SU-DHL-6 (cell line): ENCODE results near the gene SLC16A12.

Experiments
- H2AFZ ChIP-seq: fragments of 200-600 bp; sonication (generic); 2 replicates; pipeline ENCODE4 v1.6.1; 2014; ENCODE audit warnings: low read depth, mild to moderate bottlenecking, moderate library complexity, mixed read lengths, antibody characterized with exemption, low read length; ENCODE audit not compliant: severe bottlenecking
- H3F3A ChIP-seq: fragments of 200-600 bp; shearing (Covaris generic); 2 replicates; pipeline ENCODE4 v1.6.0; 2016; ENCODE audit warnings: antibody characterized with exemption, mild to moderate bottlenecking; ENCODE audit not compliant: insufficient read depth
- H3K27ac ChIP-seq: fragments of 200-600 bp; sonication (generic); 2 replicates; pipeline ENCODE4 v1.5.1; 2016; ENCODE audit warnings: low read depth, mild to moderate bottlenecking, low read length, moderate library complexity, mixed read lengths
- H3K27me3 ChIP-seq: fragments of 200-600 bp; sonication (generic), shearing (Covaris generic); 2 replicates; pipeline ENCODE4 v1.6.0; 2014; ENCODE audit warnings: mild to moderate bottlenecking, low read length
- H3K36me3 ChIP-seq: fragments of 200-600 bp; sonication (generic); 2 replicates; pipeline ENCODE4 v1.6.1; 2014; ENCODE audit warnings: mild to moderate bottlenecking, low read length, mixed read lengths
- H3K4me2 ChIP-seq: fragments of 300-600, 200-600 bp; shearing (Covaris generic), sonication (generic); 2 replicates; pipeline ENCODE4 v1.6.0; 2014; ENCODE audit warnings: low read length, low read depth, mild to moderate bottlenecking; ENCODE audit not compliant: poor library complexity, severe bottlenecking
- H3K4me3 ChIP-seq: fragments of 200-600 bp; sonication (generic); 2 replicates; pipeline ENCODE4 v1.5.1; 2014; ENCODE audit warnings: antibody characterized with exemption, low read length, mild to moderate bottlenecking, mixed read lengths; ENCODE audit not compliant: insufficient read depth, poor library complexity, severe bottlenecking
- H3K79me2 ChIP-seq: fragments of 200-600 bp; sonication (generic); 2 replicates; pipeline ENCODE4 v1.6.1; 2014; ENCODE audit warnings: mild to moderate bottlenecking, low read length, moderate library complexity; ENCODE audit not compliant: insufficient read depth
- H3K9ac ChIP-seq: fragments of 200-600 bp; sonication (generic); 2 replicates; pipeline ENCODE4 v1.7.0; 2014; ENCODE audit warnings: mild to moderate bottlenecking, low read length
- H3K9me2 ChIP-seq: fragments of 200-600 bp; sonication (generic); replicated peaks from 2 replicates; pipeline ENCODE4 v1.6.1; 2014; ENCODE audit warnings: low read length; ENCODE audit not compliant: insufficient read depth
- H3K9me3 ChIP-seq: fragments of 200-600 bp; sonication (generic); 2 replicates; pipeline ENCODE4 v1.6.1; 2014; ENCODE audit warnings: low read length, mixed read lengths; ENCODE audit not compliant: insufficient read depth
- H4K20me1 ChIP-seq: fragments of 200-600 bp; sonication (generic); 2 replicates; pipeline ENCODE4 v1.6.1; 2014; ENCODE audit warnings: low read depth, mild to moderate bottlenecking, antibody characterized with exemption, low read length, moderate library complexity, mixed read lengths
- EZH2phosphoT487 ChIP-seq: fragments of 200-600 bp; sonication (generic), shearing (Covaris generic); conservative IDR thresholded peaks from 2 replicates; pipeline ENCODE4 v1.6.1; 2018; ENCODE audit warnings: mild to moderate bottlenecking, antibody characterized with exemption, low read length, moderate library complexity, mixed read lengths
- TF ChIP-seq, protein P1 (sequence below): fragments of 200-600 bp; sonication (generic); IDR thresholded peaks from one replicate; pipeline ENCODE4 v1.5.1; 2017; ENCODE audit warnings: antibody characterized with exemption, mild to moderate bottlenecking, low read length, moderate library complexity; ENCODE audit not compliant: insufficient read depth, poor library complexity, severe bottlenecking

Gene SLC16A12

DNA sequence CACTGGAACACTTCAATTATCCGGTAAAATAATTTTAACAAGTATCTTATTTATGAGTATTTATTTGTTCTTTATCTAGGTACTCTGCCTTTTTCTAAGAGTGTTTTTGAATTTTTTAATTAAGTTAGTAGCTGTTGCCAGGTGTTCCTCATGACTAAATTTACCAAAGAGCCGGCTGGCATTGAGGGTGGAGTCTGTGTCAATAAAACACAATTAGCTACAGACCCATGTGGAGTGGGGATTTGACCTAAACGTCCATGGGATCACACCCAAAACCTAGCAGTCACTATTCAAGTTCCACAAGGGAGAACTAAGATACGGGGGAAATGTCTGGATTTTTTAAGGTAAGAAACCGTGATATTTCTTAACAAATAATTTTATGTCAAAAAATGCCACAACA is 9.8 kb downstream of the SLC16A12 start:
- no peak for TF ChIP-seq EZH2phosphoT487
- TF ChIP-seq, protein P1, sequence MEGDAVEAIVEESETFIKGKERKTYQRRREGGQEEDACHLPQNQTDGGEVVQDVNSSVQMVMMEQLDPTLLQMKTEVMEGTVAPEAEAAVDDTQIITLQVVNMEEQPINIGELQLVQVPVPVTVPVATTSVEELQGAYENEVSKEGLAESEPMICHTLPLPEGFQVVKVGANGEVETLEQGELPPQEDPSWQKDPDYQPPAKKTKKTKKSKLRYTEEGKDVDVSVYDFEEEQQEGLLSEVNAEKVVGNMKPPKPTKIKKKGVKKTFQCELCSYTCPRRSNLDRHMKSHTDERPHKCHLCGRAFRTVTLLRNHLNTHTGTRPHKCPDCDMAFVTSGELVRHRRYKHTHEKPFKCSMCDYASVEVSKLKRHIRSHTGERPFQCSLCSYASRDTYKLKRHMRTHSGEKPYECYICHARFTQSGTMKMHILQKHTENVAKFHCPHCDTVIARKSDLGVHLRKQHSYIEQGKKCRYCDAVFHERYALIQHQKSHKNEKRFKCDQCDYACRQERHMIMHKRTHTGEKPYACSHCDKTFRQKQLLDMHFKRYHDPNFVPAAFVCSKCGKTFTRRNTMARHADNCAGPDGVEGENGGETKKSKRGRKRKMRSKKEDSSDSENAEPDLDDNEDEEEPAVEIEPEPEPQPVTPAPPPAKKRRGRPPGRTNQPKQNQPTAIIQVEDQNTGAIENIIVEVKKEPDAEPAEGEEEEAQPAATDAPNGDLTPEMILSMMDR, result no peak
- Histone ChIP-seq H2AFZ (no peak overlapping the region), H3K27ac (no peak overlapping the region)

DNA sequence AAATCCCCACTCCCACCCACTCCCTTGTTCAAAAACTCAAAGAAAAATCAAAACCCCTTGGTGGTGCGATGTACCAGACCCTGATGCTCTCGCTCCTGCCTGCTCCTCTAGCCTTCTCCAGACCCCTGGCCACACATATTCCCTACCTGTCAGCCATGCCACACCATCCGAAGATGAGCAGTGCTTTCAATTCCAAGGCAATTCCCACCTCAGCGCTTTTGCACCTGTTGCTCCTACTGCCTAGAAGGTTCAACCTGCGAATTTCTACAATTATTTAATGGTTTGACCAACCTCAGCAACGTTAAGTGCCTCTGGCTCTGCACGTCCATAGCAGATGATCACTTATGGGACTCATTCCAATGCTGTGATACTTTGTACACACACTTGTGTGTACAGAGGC is 11.1 kb downstream of the SLC16A12 start:
- no peak overlapping the region for H3K4me2 ChIP-seq
- H3K27me3 ChIP-seq, result no peaks in the 10 kb centered on the region; the same call in 1 of the 2 replicates
- TF ChIP-seq, protein P1, result no peak
- TF ChIP-seq EZH2phosphoT487, result no peak
- no peaks in the 10 kb centered on the region for H3K79me2 ChIP-seq
- no peaks in the 10 kb centered on the region for H3K9me3 ChIP-seq
- no peaks in the 10 kb centered on the region for H4K20me1 ChIP-seq
- H3K9me2 ChIP-seq, result no peaks in the 10 kb centered on the region
- H3K36me3 ChIP-seq, result no peaks in the 10 kb centered on the region
- H3F3A ChIP-seq, result no peaks in the 10 kb centered on the region
- H3K9ac ChIP-seq, result no peak overlapping the region
- no peak overlapping the region for H3K27ac ChIP-seq
- H2AFZ ChIP-seq, result no peak overlapping the region
- H3K4me3 ChIP-seq, result no peak overlapping the region

More for the DNA sequence above, 9.8 kb downstream of the SLC16A12 start:
- Histone ChIP-seq H3K9me3 (no peaks in the 10 kb centered on the region), H3K79me2 (no peaks in the 10 kb centered on the region), H3K9me2 (no peaks in the 10 kb centered on the region), H3K36me3 (no peaks in the 10 kb centered on the region), H3K4me3 (no peak overlapping the region), H4K20me1 (no peaks in the 10 kb centered on the region), H3K9ac (no peak overlapping the region), H3K4me2 (no peak overlapping the region), H3K27me3 (no peaks in the 10 kb centered on the region; the same call in 1 of the 2 replicates), H3F3A (no peaks in the 10 kb centered on the region)

DNA sequence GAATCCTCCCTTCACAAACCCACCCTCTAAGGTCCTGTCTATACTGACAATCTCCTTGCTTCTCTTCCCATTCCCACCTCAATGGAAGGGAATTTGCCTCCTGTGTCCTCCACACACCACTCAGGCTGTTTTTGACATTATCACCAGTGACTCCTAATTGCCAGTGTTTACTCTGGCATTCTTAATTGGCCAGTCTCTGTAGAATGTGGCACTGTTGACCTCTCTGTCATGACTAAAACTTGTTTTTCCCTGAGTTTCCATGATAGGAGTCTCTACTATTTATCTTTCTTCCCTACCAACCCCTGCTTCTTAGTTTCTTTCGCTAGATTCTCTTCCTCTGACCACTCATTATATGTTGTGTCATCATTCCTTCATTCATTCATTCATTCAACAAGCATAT is 12.1 kb downstream of the SLC16A12 start:
- no peak overlapping the region for H2AFZ ChIP-seq
- no peak overlapping the region for H3K4me3 ChIP-seq
- no peak overlapping the region for H3K9ac ChIP-seq
- H3K9me2 ChIP-seq, result no peaks in the 10 kb centered on the region
- no peak for TF ChIP-seq EZH2phosphoT487
- TF ChIP-seq, protein P1, result no peak
- no peaks in the 10 kb centered on the region for H3K79me2 ChIP-seq
- H3F3A ChIP-seq, result no peaks in the 10 kb centered on the region
- no peaks in the 10 kb centered on the region for H3K36me3 ChIP-seq
- no peaks in the 10 kb centered on the region for H3K9me3 ChIP-seq
- no peaks in the 10 kb centered on the region for H4K20me1 ChIP-seq
- no peaks in the 10 kb centered on the region; the same call in 1 of the 2 replicates for H3K27me3 ChIP-seq
- H3K27ac ChIP-seq, result no peak overlapping the region
- H3K4me2 ChIP-seq, result no peak overlapping the region

DNA sequence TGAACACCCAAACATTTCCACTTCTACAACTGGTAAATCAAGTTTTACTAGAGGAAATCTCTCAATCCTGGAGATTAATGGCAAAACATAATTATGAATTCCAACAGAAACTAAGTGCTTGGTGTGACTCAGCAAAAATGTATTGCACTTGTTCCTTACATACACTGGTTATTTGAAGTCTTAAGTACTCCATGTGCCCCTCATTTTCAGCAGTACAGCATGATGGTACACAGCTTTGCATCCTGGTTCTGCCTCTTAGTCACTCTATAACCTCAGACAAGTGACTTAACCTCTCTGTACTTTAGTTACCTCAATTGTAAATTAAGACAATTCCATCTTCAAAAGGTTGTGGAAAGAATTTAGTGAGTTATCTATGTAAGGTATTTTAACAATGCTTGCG is 12.9 kb downstream of the SLC16A12 start:
- H3F3A ChIP-seq, result no peaks in the 10 kb centered on the region
- no peak overlapping the region for H3K4me3 ChIP-seq
- H3K27ac ChIP-seq, result no peak overlapping the region
- no peaks in the 10 kb centered on the region; the same call in 1 of the 2 replicates for H3K27me3 ChIP-seq
- no peaks in the 10 kb centered on the region for H3K79me2 ChIP-seq
- no peaks in the 10 kb centered on the region for H3K9me3 ChIP-seq
- no peak overlapping the region for H3K4me2 ChIP-seq
- no peaks in the 10 kb centered on the region for H3K9me2 ChIP-seq
- H2AFZ ChIP-seq, result no peak overlapping the region
- TF ChIP-seq EZH2phosphoT487, result no peak
- TF ChIP-seq, protein P1, result no peak
- H4K20me1 ChIP-seq, result no peaks in the 10 kb centered on the region
- H3K9ac ChIP-seq, result no peak overlapping the region
- H3K36me3 ChIP-seq, result no peaks in the 10 kb centered on the region
